Upper lobe of left lung (tissue), 6 donors: ENCODE results near the gene DPF3. TPM values are rescaled to one million over a fixed set of nuclear protein-coding genes. Genes with fewer than 3 reads are reported as not detected.
A peak's percentile ranks its signal among the peaks of the same experiment; 100 is the strongest.

Experiments
- ATAC-seq, 2 donors: fragments of 200-7000 bp; cut with Tn5 transposase; one replicate each; pipeline ENCODE4 v1.9.1; 2022; ENCODE audit warnings: mild to moderate bottlenecking in 2 of 2, moderate library complexity in 2 of 2; ENCODE audit not compliant: low FRiP score in 2 of 2
- DNase-seq, 2 donors: peaks; one replicate each; pipeline ENCODE4 v3.0.0-alpha.2; 2019 to 2020
- H3K27ac ChIP-seq, 4 donors: fragments of 200-600 bp; sonication (generic); one replicate each; pipeline ENCODE4 v1.5.1; 2016 to 2019
- H3K27me3 ChIP-seq, 4 donors: fragments of 200-600 bp; sonication (generic); one replicate each; pipeline ENCODE4 v1.5.1; 2017 to 2019
- H3K36me3 ChIP-seq, 4 donors: fragments of 200-600 bp; sonication (generic); one replicate each; pipeline ENCODE4 v1.5.1; 2016 to 2019
- H3K4me1 ChIP-seq, 4 donors: fragments of 200-600 bp; sonication (generic); one replicate each; pipeline ENCODE4 v1.5.1; 2018 to 2019
- H3K4me3 ChIP-seq, 4 donors: fragments of 200-600 bp; sonication (generic); one replicate each; pipeline ENCODE4 v1.5.1; 2017 to 2019; ENCODE audit warnings: mild to moderate bottlenecking in 2 of 4, moderate library complexity in 1 of 4
- H3K9me3 ChIP-seq, 4 donors: fragments of 200-600 bp; sonication (generic); one replicate each; pipeline ENCODE4 v1.5.1; 2018 to 2019
- EP300 ChIP-seq, 4 donors: sonication (generic); formaldehyde crosslinking; IDR thresholded peaks; one replicate each; pipeline ENCODE4 v1.5.1; 2017; ENCODE audit warnings: antibody characterized with exemption in 4 of 4, control low read depth in 2 of 4
- POLR2A ChIP-seq, 4 donors: fragments of 450-650 bp; IDR thresholded peaks; one replicate each; pipeline ENCODE4 v1.5.1; 2016 to 2017; ENCODE audit warnings: antibody characterized with exemption in 4 of 4, mild to moderate bottlenecking in 2 of 4
- POLR2AphosphoS5 ChIP-seq, 2 donors: sonication (generic); formaldehyde crosslinking; IDR thresholded peaks; one replicate each; pipeline ENCODE4 v1.5.1; 2017; ENCODE audit warnings: antibody characterized with exemption in 2 of 2
- WGBS, 2 donors: methylation state at CpG; one replicate each; pipeline ENCODE4 v1.1.5; 2017 to 2018; 5-methylcytosine and 5-hydroxymethylcytosine counted together
- total RNA-seq, 6 donors: library from RNA; depleted of rRNA in 4 of 6; stranded (reverse); fragments of >200 nt in 4 of 6; gene quantifications; one replicate each; pipeline versions ENCODE4 v1.1.0 to v1.2.1, GENCODE V29; 2016 to 2021
- TF ChIP-seq, protein P1 (sequence below), 6 experiments: fragments of 450-650 bp in 4 of 6; fragments of 200-600 bp in 2 of 6; sonication (generic) in 2 of 6; IDR thresholded peaks; one replicate each; pipeline ENCODE4 v1.5.1; 2016 to 2019; ENCODE audit warnings: antibody characterized with exemption in 6 of 6
- donor health status: DM: no; HTN: no; CAD: no; lungs with moderate emphysema.
- donor health status: DM: no; HTN: yes; CAD: no; lungs with severe emphysema.

The DPF3 gene
- total RNA-seq, 6 donors from 2014 or later = 0.30 to 1.3 (median 1.0) TPM

DNA sequence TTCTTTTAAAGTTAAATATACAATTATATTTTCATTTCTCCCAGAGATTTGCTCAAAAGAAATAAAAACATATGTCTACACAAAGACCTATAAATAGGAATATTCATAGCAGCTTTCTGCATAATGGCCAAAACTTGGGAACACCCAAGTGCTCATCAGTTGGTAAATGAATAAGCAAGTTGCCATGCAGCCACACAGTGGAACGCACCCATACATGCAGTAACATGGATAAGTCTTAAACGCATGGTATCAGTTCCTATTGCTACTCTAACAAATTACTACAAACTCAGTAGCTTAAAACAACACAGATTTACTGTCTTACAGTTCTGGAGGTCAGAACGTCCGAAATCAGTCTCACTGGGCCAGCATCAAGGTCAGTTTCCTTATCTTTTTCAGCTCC, 78.5 kb downstream of the DPF3 start:
- no peak for TF ChIP-seq EP300 (IDR thresholded peaks at IDR 0.05)
- no peak for TF ChIP-seq POLR2A (IDR thresholded peaks at IDR 0.05)
- TF ChIP-seq, protein P1, sequence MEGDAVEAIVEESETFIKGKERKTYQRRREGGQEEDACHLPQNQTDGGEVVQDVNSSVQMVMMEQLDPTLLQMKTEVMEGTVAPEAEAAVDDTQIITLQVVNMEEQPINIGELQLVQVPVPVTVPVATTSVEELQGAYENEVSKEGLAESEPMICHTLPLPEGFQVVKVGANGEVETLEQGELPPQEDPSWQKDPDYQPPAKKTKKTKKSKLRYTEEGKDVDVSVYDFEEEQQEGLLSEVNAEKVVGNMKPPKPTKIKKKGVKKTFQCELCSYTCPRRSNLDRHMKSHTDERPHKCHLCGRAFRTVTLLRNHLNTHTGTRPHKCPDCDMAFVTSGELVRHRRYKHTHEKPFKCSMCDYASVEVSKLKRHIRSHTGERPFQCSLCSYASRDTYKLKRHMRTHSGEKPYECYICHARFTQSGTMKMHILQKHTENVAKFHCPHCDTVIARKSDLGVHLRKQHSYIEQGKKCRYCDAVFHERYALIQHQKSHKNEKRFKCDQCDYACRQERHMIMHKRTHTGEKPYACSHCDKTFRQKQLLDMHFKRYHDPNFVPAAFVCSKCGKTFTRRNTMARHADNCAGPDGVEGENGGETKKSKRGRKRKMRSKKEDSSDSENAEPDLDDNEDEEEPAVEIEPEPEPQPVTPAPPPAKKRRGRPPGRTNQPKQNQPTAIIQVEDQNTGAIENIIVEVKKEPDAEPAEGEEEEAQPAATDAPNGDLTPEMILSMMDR (IDR thresholded peaks at IDR 0.05) = no peak
- TF ChIP-seq POLR2AphosphoS5 (IDR thresholded peaks at IDR 0.05) = no peak
- Histone ChIP-seq H3K36me3 (no peaks in the 10 kb centered on the region), H3K4me1 (no peaks in the 10 kb centered on the region), H3K4me3 (no peak overlapping the region), H3K27ac (no peak overlapping the region), H3K9me3 (peaks cover 0 to 8% (median 2%) of the 10 kb centered on the region in 4 donors), H3K27me3 (no peaks in the 10 kb centered on the region)
- DNase-seq = no peak
- WGBS, 2 donors = 70 to 74% methylated on average over 4 of the region's 4 CpGs
- ATAC-seq = no peak

DNA sequence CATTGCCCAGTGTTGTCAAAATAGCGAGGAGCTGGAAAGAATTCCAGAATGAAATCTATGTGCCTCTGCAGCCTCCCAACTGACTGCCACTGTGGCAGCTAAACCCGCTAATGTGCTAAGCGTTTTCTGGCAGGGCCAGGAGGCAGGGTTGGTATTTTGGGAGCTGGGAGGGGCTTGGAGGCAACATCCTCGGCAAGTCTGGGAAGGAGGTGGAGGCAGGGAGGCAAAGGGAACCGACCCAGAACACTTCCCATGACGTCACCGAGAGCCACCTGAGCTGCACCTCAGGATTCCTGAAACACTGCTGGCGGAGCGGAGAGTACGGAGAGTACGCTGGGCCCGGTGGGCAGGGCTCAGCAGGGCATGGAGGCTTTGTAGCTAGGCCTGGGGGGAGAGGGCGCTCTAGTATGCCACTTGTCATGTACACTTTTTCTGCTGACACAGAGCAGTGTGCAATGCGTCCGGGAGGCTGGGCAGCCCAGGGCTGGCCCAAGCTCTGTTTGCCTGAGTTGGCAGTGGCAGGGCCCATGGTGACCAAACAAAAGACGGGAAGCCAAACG, 81.5 kb downstream of the DPF3 start:
- no peak overlapping the region for H3K4me3 ChIP-seq
- ATAC-seq (no peak), DNase-seq (peak in 1 of 2 donors; percentile 63)
- no peak overlapping the region for H3K27ac ChIP-seq
- no peaks in the 10 kb centered on the region for H3K36me3 ChIP-seq
- WGBS, 2 donors = 56 to 60% methylated on average over 14 to 17 of the region's 17 CpGs
- no peaks in the 10 kb centered on the region for H3K9me3 ChIP-seq
- no peak for TF ChIP-seq POLR2AphosphoS5 (IDR thresholded peaks at IDR 0.05)
- H3K4me1 ChIP-seq = no peaks in the 10 kb centered on the region
- H3K27me3 ChIP-seq = no peaks in the 10 kb centered on the region

DNA sequence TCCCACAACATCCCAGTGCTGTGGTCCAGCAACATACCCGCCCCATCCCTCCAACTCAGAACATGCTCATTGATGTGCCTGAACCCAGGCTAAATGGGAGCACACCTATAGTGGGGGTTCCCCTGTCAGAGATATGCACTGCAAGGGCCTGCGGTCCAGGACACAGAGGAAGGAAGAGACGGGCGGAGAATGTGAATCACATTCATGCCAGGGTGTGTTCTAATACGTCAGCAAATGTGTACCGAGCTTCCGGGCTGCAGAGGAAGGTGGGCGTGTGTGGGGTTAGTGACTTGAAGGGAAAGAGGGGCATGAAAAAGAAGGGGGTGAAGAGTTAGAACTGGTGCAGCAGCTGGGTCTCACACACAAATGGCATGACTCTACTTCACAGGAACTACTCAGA, 83.7 kb downstream of the DPF3 start:
- 59 to 65% methylated on average over 7 to 8 of the region's 8 CpGs for WGBS, 2 donors
- DNase-seq (no peak), ATAC-seq (no peak)
- no peaks in the 10 kb centered on the region for H3K36me3 ChIP-seq
- H3K27ac ChIP-seq = no peak overlapping the region
- no peaks in the 10 kb centered on the region for H3K4me1 ChIP-seq
- H3K4me3 ChIP-seq = no peak overlapping the region
- H3K9me3 ChIP-seq = no peaks in the 10 kb centered on the region
- no peaks in the 10 kb centered on the region for H3K27me3 ChIP-seq
- TF ChIP-seq EP300 (IDR thresholded peaks at IDR 0.05) = no peak
- no peak for TF ChIP-seq POLR2AphosphoS5 (IDR thresholded peaks at IDR 0.05)
- TF ChIP-seq POLR2A (IDR thresholded peaks at IDR 0.05) = no peak
- TF ChIP-seq, protein P1 (IDR thresholded peaks at IDR 0.05) = no peak

DNA sequence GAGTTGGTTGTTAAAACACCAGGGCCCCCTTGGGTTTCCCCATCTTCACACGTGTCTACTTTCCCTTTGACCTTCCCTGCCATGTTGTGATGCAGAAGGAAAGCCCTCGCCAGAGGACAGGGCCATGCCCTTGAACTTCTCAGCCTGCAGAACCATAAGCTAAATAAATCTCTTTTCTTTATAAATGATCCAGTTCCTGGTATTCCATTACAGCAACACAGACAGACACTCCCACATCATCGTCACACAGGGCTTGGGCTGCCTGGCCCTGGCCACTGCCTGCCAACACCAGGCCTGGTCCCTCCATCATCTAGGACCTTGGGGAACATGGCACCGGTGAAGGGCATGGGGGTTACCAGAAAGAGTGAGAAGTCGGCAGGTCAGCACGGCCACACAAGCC, 84.8 kb downstream of the DPF3 start:
- Histone ChIP-seq H3K36me3 (no peaks in the 10 kb centered on the region), H3K4me1 (no peaks in the 10 kb centered on the region), H3K4me3 (no peak overlapping the region), H3K27me3 (no peaks in the 10 kb centered on the region), H3K27ac (no peak overlapping the region), H3K9me3 (no peaks in the 10 kb centered on the region)
- 70 to 72% methylated on average over 6 of the region's 6 CpGs for WGBS, 2 donors
- no peak for TF ChIP-seq POLR2AphosphoS5 (IDR thresholded peaks at IDR 0.05)
- TF ChIP-seq, protein P1 (IDR thresholded peaks at IDR 0.05) = no peak
- no peak for TF ChIP-seq EP300 (IDR thresholded peaks at IDR 0.05)
- TF ChIP-seq POLR2A (IDR thresholded peaks at IDR 0.05) = no peak
- no peak for ATAC-seq
- DNase-seq = no peak

DNA sequence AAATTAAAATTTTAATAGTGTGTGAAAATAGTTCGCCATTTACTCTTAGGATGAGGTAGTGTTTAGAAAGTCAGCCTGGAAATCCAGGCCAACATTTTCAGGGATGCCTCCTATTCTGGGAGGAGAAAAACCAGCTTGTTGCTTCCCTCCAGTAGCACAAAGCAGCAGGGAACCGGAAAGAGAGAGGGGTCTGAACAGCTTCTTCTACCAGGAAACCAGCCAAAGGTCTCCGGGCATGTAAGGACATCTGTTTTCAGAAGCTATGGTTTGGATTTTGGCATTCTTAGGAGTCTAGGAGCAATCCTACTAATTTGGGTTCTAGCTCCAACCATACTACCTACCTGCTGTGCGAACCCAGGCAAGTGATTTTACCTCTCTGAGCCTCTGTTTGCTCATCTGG, 85.3 kb downstream of the DPF3 start:
- Histone ChIP-seq H3K9me3 (no peaks in the 10 kb centered on the region), H3K27me3 (no peaks in the 10 kb centered on the region), H3K27ac (no peak overlapping the region), H3K36me3 (no peaks in the 10 kb centered on the region), H3K4me1 (no peaks in the 10 kb centered on the region), H3K4me3 (no peak overlapping the region)
- DNase-seq (no peak), ATAC-seq (no peak)
- WGBS, 2 donors = 74 to 83% methylated on average over 4 of the region's 4 CpGs
- TF ChIP-seq EP300 (IDR thresholded peaks at IDR 0.05) (no peak), POLR2A (IDR thresholded peaks at IDR 0.05) (no peak)

DNA sequence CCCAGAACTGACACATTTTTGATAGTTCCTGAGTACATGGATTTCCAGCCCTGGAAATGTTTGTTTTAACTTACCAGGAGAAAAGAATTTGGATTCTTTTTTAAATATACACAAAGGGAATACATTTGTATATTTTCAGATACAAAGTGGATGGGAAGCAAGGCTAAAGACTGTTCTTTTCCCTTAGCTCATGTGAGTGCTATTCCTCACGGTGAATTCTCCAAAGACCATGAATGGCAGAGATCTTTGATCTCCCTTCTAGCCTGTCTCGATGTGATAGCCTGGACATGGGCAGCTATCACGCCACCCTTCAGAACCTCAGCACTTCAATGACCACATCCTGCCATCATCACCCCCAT, 91.3 kb downstream of the DPF3 start:
- no peaks in the 10 kb centered on the region for H3K36me3 ChIP-seq
- H3K4me1 ChIP-seq = no peaks in the 10 kb centered on the region
- no peak for ATAC-seq
- no peaks in the 10 kb centered on the region for H3K9me3 ChIP-seq
- no peak for TF ChIP-seq EP300 (IDR thresholded peaks at IDR 0.05)
- no peaks in the 10 kb centered on the region for H3K27me3 ChIP-seq
- no peak overlapping the region for H3K27ac ChIP-seq
- WGBS, 2 donors = 79 to 91% methylated on average over 3 of the region's 3 CpGs
- no peak overlapping the region for H3K4me3 ChIP-seq
- DNase-seq = no peak
